ENCODE results near the gene NTF3. TPM values are rescaled to one million over a fixed set of nuclear protein-coding genes. Genes with fewer than 3 reads are reported as not detected.

NTF3 gene
- total and polyA plus RNA-seq, 2 of the 8 experiments (the other 6 are each of a cell fraction or from before 2014, with no cell fraction given): 1.4 to 2.3 TPM

GRCh38 chr12:5470221-5470620, 38.3 kb downstream of the NTF3 start:
- H3K18ac ChIP-seq (ENCODE audit: extremely low read depth, low read length): no peak overlapping the region
- H3K56ac ChIP-seq (replicated peaks; ENCODE audit: insufficient read length, low read depth, low read length): no peak overlapping the region
- H2AK5ac ChIP-seq (ENCODE audit: low read depth, low read length): no peak overlapping the region
- no peak overlapping the region for H2BK20ac ChIP-seq (ENCODE audit: low read length)
- H2BK5ac ChIP-seq (ENCODE audit: low read depth, low read length): no peak overlapping the region; the same call in 1 of the 2 replicates
- no peak overlapping the region for H4K91ac ChIP-seq (replicated peaks; ENCODE audit: insufficient read length, low read length)
- H3K9me3 ChIP-seq (ENCODE audit: insufficient read depth in 2 of 2, low read depth in 1 of 2, low read length in 1 of 2): no peaks in the 10 kb centered on the region
- no peak overlapping the region for H2BK12ac ChIP-seq (ENCODE audit: low read depth, low read length)
- no peak for DNase-seq (ENCODE audit: low read depth in 1 of 2, low spot score in 2 of 2)
- peak overlapping the region; percentile 88; the same call in 1 of the 2 replicates for H2BK15ac ChIP-seq (ENCODE audit: low read length)
- no peaks in the 10 kb centered on the region for H3K79me1 ChIP-seq (ENCODE audit: low read depth, low read length)
- H3K4me3 ChIP-seq (ENCODE audit: extremely low read depth in 1 of 4, insufficient read depth in 2 of 4, low read depth in 3 of 4, low read length in 4 of 4): no peak overlapping the region
- H3K4ac ChIP-seq (replicated peaks; ENCODE audit: insufficient read length, low read depth, low read length): no peak overlapping the region
- H4K20me1 ChIP-seq (replicated peaks in 1 of 2; ENCODE audit: control insufficient read depth in 1 of 2, insufficient read depth in 2 of 2, low read length in 2 of 2): no peaks in the 10 kb centered on the region
- no peaks in the 10 kb centered on the region for H3K36me3 ChIP-seq (ENCODE audit: control insufficient read depth in 2 of 4, insufficient read depth in 4 of 4, low read length in 3 of 4)
- H3K9ac ChIP-seq (replicated peaks in 1 of 4; ENCODE audit: extremely low read depth in 1 of 4, low read depth in 3 of 4, low read length in 3 of 4): no peak overlapping the region
- no peaks in the 10 kb centered on the region for H3K27me3 ChIP-seq (replicated peaks in 1 of 4; ENCODE audit: control insufficient read depth in 3 of 4, extremely low read depth in 1 of 4, insufficient read depth in 3 of 4, low read length in 3 of 4)
- no peak overlapping the region for H4K5ac ChIP-seq (ENCODE audit: insufficient read length, low read depth, low read length)
- no peak overlapping the region for H2BK120ac ChIP-seq (replicated peaks; ENCODE audit: low read depth, low read length)
- POLR2A ChIA-PET (ENCODE audit: partially characterized antibody): interaction anchor here (1.2 to 1.6 kb wide), 2 partner anchors 8 to 10 kb away, joined by 3 to 4 read pairs; no protein-coding TSS in a partner anchor
- FAIRE-seq: no peak
- H2AFZ ChIP-seq (ENCODE audit: low read length): no peak overlapping the region
- no peak overlapping the region for H3K4me2 ChIP-seq (ENCODE audit: insufficient read depth in 1 of 2, low read depth in 2 of 2, low read length in 2 of 2)
- no peak overlapping the region for H4K8ac ChIP-seq (ENCODE audit: extremely low read depth, insufficient read depth, low read length)
- no peaks in the 10 kb centered on the region for H3K79me2 ChIP-seq (ENCODE audit: control insufficient read depth in 1 of 2, insufficient read depth in 2 of 2, low read length in 2 of 2)
- 90% methylated on average over 7 of the region's 7 CpGs; no CpG with 5 or more reads in 1 of the 2 experiments for WGBS, 2 experiments (ENCODE audit: extremely low coverage in 1 of 2, insufficient coverage in 1 of 2, insufficient read length in 1 of 2, insufficient replicate concordance in 2 of 2, low coverage in 1 of 2, low lambda C conversion rate in 2 of 2, missing lambda C conversion rate in 1 of 2)
- no peaks in the 10 kb centered on the region for H3K23me2 ChIP-seq (ENCODE audit: low read depth, low read length)
- peaks cover 0 to 5% (median 1%) of the 10 kb centered on the region in 4 experiments; a peak in 2 of 7 replicates for H3K4me1 ChIP-seq (replicated peaks in 1 of 4; ENCODE audit: control insufficient read depth in 3 of 4, insufficient read depth in 4 of 4, low read length in 3 of 4)
- H3K23ac ChIP-seq (ENCODE audit: insufficient read length): no peak overlapping the region
- H3K14ac ChIP-seq (ENCODE audit: insufficient read length): no peak overlapping the region
- CTCF ChIA-PET (ENCODE audit: partially characterized antibody): interaction anchor here (0.9 to 1.6 kb wide), 6 partner anchors 8 to 78 kb away, joined by 3 to 4 read pairs (median 3); no protein-coding TSS in a partner anchor
- H3K27ac ChIP-seq (ENCODE audit: low read depth, low read length): no peak overlapping the region
- TF ChIP-seq SUZ12 (IDR thresholded peaks at IDR 0.05; ENCODE audit: low read length): no peak
- TF ChIP-seq GTF2F1 (IDR thresholded peaks at IDR 0.05; ENCODE audit: borderline replicate concordance, low read depth, low read length): no peak
- no peak for TF ChIP-seq MAFK (IDR thresholded peaks at IDR 0.05; ENCODE audit: low read depth, low read length)
- no peak for TF ChIP-seq POLR2A (IDR thresholded peaks at IDR 0.05; ENCODE audit: control extremely low read depth in 1 of 2, low read depth in 2 of 2, low read length in 2 of 2)
- no peak for TF ChIP-seq SIRT6 (IDR thresholded peaks at IDR 0.05; ENCODE audit: low read length)
- TF ChIP-seq EP300 (IDR thresholded peaks at IDR 0.05; ENCODE audit: borderline replicate concordance in 1 of 2, low read depth in 2 of 2, low read length in 2 of 2): no peak
- TF ChIP-seq CREB1 (IDR thresholded peaks at IDR 0.05): no peak
- no peak for TF ChIP-seq SRF (IDR thresholded peaks at IDR 0.05; ENCODE audit: low read depth, low read length)
- no peak for TF ChIP-seq RNF2 (IDR thresholded peaks at IDR 0.05; ENCODE audit: borderline replicate concordance, low read depth, low read length, missing control alignments, poor library complexity, severe bottlenecking)
- no peak for TF ChIP-seq RBBP5 (IDR thresholded peaks at IDR 0.05; ENCODE audit: borderline replicate concordance, low read depth, low read length)
- no peak for TF ChIP-seq GABPA (IDR thresholded peaks at IDR 0.05; ENCODE audit: borderline replicate concordance, insufficient read depth, low read length)
- TF ChIP-seq, protein P1, sequence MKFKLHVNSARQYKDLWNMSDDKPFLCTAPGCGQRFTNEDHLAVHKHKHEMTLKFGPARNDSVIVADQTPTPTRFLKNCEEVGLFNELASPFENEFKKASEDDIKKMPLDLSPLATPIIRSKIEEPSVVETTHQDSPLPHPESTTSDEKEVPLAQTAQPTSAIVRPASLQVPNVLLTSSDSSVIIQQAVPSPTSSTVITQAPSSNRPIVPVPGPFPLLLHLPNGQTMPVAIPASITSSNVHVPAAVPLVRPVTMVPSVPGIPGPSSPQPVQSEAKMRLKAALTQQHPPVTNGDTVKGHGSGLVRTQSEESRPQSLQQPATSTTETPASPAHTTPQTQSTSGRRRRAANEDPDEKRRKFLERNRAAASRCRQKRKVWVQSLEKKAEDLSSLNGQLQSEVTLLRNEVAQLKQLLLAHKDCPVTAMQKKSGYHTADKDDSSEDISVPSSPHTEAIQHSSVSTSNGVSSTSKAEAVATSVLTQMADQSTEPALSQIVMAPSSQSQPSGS (IDR thresholded peaks at IDR 0.05; ENCODE audit: low read length): no peak
